GM18907 (cell line): ENCODE data around the gene CRADD.

Experiments used
- ATAC-seq: cut with Tn5 transposase; IDR thresholded peaks from one replicate; pipeline ENCODE4 v1.9.1; 2021; ENCODE audit warnings: mild to moderate bottlenecking, moderate library complexity; ENCODE audit not compliant: unreplicated experiment

CRADD gene

DNA sequence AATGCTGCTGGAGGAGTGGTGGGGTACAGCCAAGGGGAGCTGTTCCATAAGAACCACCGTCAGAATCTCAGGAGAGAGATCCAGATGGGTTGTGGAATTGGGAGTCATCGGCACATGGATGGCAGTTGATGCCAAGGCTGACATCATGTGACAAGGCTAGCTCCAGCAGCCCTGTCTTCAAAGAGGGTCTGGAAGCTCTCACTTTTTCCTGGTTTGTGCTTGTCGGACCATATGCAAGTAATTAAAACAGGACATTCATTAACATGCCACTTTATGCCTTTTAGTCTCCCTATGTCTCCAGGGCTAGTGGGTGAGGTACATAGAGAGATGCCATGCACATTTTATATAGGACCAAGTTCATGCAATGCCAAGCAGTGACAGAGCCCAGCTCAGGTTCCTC is 211.8 kb downstream of the CRADD start:
- ATAC-seq, result no peak

DNA sequence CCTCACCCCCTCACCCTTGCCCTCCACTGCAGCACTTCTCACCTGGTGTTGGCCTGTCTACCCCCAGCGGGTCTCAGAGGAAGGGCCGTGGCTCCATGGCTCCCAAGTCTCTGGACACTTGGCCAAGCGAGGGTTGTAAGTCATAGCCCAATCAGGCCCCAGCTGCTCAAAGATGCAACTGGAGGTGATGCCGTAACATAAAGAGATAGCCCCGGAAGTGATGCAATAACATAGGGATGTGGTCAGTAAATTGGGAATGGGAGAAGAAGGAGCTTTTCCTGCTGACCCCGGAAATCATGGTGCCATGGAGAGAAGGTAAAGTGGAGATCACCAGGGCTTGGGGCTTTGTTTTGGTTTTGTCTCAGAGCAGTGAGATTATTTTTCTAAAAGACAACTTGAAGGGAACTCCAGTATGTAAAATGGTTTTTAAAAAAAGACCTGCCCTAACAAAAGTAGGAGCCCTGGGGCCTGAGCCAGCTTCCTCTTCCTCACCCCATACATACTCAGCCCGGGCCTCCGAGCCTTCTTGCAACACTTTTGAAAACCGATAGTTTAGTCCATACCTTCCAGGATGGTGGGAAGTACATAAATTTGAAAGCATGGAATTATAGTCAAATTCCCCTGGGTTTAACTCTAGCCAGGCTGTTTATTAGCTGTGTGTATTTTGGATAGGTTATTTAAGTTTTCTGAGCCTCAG is 212.5 kb downstream of the CRADD start:
- ATAC-seq, result no peak

DNA sequence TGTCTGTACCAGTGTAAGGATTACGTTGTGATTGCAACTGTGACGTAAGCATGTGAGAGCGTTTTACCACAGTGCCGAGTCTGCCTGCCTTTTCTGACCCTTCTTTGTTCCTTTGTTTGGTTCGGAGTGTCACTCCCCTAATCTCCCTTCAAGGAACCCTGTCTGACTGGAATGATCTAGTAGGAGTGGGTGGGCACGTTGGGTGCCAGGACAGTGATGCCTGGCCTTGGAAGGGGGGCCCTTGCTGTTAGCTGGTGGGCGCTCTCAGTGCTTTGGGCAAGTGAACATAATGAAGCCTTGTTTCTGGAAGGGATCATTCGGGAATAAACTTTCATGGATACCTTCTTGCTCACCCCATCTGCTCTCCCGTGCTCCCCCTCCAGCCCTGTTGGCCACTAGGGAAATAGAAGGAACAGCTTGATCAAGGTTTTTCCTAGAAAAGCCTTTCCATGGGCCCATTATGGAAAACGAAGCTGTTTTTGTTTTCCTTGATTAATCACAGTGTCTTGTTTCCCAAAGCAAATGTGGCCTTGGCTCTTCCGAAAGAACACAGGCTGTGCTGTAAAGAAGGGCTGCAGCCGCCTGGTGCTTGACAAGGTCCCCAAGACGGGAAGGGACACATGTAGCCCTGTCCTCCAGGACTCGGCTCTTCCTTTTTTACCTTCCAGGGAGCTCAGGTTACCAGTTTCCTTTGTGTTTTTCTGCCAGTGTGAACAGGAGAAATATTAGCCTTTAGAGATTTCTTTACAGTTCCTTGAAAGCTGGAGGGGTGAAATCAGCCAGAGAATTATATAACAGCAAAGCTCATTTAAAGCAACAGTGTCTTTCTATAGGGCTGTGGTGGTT is 215.5 kb downstream of the CRADD start:
- no peak for ATAC-seq

DNA sequence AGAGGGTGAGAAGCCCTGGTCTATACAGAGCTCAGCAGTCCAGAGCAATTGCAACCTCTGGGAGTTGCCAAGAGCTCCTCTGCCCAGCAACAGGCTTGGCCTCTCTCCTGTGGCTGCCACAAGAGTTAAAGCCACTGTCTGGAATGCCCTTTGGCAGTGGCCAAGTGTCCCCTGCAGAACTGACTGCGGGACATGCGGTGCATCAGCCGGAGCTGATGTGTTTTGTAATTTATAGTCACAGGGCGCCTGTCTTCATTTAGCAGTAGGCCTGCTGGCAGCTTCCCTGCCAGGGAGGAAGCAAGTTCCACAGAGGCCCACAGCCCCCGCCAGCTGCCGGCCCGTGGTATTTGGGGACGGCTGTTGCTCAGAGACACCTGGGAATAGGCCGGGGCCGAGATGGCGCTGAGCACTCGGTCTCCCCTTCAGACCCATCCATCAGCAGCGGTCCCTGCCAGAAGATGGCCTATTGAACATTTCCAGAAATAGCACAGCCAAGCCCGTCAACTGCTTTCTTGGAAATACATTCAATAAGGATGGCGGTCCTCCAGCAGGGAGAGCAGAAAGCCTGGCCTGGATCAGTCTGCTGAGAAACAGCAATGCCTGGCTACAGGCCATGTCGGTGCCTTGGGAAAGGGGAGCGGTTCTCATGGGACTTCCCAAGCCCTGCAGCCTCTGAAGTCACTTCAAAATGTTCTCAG is 217.4 kb downstream of the CRADD start:
- ATAC-seq, result no peak

DNA sequence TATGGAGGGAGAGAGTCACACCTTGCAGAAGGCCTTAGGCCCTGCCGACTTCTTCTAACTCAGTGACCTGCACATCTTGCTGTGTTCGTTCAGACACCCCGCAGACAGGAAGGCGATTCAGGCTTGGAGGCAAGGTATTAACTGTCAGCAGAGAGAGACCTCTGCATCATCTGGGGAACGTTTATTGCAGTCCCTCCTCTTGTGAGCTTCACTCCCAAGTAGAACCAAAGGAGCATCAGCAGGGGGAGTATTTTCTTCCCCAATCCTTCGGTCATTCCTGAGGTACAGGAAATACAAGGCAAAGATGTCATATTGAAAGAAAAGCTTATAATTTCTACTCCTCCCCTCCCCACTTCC is 217.9 kb downstream of the CRADD start:
- no peak for ATAC-seq

DNA sequence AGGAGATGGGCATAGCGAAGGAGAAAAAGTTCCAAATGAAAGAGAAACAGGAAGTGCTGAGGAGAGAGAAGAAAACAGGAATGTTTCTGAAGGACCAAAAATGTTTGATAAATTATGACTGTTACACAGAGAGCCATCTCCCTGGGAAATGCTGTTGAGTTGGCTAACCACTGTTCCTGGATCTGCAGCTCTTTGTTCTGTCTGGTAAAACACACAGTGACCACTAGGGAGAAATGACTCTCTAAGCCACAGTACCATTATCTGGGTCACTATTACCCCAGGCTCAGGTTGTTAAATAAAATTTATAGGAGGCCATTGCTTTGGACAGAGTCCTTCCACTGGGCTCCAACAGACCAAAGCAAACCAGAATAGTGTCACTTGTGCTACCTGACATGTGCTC is 219.3 kb downstream of the CRADD start:
- no peak for ATAC-seq

DNA sequence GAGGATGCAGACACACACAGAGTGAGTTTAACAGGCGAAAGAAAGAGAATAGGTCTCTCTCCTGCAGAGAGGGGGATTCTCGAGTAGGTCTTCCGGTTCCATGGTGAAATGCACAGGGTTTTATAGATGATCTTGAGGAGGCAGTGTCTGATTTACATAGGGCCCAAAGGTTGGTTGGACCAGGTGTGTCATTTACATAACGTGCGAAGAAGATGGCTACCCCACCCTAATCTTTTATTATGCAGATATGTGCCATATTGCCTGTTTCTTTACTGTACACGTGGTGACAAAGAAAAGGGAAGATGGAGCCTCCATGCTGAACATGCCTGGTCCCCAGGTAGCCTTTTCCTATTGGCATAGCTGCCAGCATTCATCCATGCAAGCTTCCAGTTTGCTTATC is 219.8 kb downstream of the CRADD start:
- ATAC-seq, result no peak

DNA sequence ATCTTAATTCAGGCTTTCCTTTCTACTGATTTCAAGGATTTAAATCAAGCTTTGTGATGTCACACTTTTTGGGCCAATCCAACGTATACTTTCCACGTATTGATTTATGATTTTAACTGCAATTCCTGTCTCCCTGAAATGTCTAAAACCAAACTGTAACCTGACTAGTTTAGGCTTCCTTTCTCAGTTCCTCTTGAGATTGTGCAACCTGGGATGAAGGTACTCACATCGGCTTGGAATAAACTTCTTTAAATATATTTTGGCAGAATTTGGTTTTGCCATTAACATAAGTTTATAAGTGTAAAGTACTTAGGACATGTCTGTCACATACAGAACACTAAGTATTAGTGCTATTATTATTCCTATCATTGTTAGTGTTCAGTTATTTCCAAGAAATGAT is 224.6 kb downstream of the CRADD start:
- ATAC-seq, result no peak

DNA sequence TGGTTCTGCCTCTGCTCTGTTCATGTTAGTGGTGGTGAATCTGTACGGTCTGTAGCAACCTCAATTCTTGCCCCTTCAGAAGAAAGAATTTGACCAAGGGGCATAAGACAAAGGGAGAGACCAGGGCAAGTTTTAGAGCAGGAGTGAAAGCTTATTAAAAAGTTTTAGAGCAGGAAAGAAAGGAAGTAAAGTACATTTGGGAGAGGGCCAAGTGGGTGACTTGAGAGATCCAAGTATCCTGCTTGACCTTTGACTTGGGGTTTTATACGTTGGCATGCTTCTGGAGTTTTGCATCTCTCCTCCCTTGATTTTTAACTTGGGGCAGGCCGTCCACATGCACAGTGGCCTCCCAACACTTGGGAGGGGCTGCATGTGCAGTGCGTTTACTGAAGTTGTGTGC is 225.0 kb downstream of the CRADD start:
- ATAC-seq, result no peak

DNA sequence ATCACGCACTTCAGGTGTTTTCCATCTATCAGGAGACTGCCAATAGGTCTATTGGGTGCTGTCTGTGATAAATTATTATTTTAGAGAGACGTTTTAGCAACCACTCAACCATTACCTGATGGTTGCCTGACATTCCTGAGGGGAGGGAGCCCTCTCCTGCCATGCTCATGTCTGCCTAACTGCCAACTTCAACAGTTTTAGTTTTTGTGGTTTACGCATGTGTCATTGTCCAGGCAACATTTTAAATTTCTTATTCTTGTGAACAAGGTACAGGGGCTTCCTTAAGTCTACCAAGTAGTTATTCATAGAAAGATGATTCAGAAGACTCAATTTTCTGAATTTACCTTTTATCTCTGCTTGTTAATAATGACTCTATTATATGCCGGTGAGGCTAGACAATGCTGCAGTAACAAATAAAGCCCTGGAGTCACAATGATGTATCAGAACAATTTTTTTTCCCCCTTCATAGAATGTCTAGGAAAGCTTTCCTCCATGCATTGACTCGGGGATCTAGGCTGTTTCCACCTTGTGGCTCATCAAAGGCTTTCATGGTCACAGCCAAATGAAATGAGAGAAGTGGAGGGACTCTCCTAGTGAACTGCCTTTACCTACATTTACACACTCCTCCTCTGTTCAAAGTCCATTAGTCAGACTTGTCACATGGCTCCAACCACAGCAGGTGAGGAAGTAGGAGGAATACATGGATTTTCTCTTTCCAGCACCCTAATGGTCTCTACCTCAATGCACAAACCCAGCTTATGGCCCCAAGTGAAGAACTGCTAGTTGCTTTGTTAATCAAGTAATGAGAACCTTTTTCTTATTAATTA is 225.8 kb downstream of the CRADD start:
- ATAC-seq, result no peak

DNA sequence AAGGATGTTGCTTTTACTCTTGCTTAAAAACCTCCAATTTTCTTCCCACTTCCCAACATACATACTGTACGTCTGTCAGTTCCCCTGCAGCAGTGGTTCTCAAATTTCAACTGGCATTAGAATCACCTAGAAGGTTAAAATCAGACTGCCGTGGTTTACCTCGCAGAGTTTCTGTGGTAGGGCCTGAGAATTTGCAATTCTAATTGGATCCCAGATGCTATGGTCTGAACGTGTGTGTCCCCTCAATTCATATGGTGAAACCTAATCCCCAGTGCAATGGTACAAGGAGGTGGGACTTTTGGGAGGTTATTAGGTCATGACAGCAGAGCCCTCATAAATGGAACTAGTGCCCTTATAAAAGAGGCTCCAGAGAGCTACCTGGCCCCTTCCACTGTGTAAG is 226.9 kb downstream of the CRADD start:
- no peak for ATAC-seq

DNA sequence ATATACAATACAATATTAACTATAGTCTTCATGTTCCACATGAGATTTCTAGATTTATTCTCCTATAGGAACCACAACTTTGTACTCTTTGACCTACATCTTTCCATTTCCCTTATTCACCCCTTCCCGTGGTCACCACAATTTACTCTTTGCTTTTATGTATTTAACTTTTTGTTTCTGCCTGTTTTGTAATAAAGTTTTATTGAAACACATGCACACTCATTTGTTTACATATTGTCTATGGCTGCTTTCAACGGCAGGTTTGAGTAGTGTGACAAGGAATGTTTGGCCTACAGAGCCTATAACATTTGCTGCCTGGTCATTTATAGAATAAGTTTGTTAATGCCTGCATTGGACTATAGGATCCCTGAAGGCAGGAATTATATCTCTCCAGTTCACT is 231.1 kb downstream of the CRADD start:
- no peak for ATAC-seq

DNA sequence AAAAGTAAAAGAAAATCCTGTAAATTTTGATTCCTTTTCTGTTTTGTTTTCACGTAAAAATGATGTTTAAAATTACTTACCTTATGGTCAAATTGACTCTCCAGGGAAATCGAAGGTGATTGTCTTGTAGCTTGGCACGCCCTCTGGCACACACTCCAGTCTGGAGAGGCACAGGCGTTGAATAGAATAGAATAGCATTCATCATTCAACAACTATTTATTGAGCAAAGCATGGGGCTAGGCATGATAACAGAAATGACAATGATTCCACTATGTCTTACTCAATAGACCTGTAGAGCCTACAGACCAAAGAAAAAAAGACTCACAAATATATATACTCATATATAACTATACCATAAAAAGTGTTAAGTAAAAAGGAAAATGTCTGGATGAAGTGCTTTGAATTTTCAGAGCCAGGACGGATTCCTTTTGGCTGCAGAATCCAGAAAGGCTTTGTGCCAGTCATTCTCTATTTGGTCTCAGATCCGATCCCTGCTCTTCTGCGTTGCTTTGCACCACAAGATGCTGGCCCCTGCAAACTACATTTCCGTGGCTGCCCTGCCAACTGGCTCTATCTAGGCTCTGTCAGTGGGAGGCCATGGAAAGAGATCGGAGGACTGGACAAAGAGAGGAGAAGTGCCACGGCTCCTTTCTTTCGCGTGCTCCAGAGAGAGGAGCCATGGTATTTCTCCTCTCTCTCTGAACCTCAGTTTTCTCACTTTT is 231.8 kb downstream of the CRADD start:
- no peak for ATAC-seq

DNA sequence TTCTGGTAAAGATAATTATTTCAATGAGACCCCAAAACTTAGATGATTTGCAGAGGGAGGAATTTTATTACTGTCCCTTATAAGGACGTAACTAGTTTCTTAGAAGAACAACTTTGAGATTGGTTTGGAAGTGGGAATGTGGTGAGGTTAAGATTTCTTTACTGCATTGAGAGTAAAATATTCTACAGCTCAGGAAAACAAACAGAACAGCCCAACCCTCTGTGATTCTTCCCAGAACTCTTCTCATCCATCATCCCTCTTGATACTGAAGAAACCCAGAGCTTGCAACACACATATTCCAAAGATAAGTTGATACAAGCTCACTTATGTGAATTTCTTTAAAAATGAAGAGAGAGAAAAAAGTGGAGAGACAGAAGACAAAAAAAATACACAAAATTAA is 234.2 kb downstream of the CRADD start:
- ATAC-seq, result no peak

DNA sequence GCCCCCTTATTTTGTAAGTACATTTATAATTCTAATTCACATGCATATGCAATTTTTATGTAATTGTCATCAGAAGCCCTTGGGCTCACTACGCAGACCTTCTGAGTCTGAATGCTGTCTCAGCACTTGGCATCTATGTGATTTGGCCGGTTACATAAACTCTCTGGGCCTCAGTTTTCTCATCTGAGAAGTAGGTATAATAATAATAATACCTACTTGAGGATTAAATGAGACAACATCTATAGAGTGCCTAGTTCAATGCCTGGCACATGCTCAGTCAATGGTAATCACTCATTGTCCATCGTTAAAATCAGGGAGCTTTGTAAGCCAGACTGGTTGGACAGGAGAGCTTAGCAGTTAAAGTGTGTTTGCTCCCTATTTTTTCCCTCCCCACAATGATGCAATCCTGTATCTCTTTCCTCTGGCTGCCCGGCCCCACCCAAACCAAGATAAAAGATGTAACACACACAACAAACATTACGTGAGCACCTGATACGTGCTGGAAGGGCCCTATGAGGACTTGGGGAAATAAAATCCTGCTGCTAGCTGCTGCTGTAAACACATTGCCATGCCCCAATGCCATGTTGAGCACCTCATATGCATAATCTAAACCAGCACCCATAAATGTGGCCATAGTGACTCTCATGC is 235.0 kb downstream of the CRADD start:
- no peak for ATAC-seq

DNA sequence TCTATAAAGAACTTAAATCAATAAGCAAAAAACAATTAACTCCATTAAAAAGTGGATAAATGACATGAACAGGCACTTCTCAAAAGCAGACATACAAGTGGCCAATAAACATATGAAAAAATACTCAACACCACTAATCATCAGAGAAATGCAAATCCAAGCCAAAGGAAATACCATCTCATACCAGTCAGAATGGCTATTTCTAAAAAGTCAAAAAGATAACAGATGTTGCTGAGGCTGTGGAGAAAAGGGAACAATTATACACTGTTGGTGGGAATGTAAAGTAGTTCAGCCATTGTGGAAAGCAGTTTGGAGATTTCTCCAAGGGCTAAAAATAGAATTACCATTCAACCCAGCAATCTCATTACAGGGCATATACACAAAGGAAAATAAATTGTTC is 236.7 kb downstream of the CRADD start:
- no peak for ATAC-seq

DNA sequence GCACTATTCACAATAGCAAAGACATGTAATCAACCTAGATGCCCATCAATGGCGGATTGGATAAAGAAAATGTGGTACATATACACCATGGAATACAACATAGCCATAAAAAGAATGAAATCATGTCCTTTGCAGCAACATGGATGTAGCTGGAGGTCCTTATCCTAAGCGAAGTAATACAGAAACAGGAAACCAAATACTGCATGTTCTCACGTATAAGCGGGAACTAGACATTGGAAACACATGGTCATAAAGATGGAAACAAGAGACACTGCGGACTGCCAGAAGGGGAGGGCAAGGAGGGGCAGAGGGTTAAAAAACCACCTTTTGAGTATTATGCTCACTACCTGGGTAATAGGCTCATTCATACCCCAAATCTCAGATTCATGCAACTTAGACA is 237.1 kb downstream of the CRADD start:
- ATAC-seq, result no peak

DNA sequence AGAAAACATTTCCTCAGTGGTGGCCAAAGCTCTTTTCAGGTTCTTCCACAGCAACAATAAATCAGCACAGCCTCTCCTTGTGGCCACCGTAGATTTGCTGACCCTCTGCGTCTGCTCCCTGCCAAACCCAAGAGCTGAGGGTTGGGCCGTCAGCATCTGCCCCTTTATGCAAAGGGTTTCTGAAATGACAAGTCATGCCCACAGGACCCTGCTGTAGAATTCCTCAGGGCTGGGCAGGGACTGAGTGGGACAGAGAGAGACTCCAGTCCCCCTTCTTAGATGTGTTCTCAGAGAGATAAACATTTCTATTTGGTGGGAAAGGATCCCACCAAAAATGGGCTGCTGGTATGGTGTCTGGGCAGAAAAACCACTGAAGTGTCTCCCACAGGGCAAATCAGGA is 238.2 kb downstream of the CRADD start:
- ATAC-seq, result no peak

DNA sequence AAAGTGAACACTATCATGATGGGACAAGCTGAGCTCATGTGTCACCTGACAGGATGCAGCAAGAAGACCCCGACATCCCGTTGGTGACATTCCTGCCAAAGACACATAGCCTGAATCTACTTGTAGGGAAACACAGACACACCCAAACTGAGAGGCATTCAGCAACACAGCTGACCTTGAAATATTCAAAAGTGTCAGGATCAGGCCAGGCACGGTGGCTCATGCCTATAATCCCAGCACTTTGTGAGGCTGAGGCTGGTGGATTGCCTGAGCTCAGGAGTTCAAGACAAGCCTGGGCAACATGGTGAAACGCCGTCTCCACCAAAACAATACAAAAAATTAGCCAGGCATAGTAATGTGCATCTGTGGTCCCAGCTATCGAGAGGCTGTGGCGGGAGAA is 239.2 kb downstream of the CRADD start:
- no peak for ATAC-seq

DNA sequence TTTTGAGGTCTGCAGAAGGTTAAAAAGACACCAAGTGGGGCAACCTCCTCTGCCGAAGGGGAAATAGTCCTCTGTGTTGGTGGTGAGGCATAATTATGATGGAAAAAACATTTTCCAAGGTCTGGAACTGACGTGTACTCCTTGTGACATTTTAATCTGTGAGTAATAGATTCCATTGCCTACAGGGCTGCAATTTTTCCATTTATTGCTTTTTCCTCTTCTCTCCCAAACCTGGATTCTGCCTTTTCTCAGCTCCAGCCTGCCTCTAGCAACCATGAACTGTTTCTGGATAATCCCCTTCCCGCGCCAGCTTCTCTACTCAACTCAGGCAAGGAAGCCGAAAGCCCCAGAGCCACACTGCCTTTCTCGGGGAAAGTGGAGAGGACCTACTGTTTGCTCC is 241.1 kb downstream of the CRADD start:
- no peak for ATAC-seq
